Vagina (tissue), 2 donors: ENCODE measurements around the gene NAV1. TPM values are rescaled to one million over a fixed set of nuclear protein-coding genes. Genes with fewer than 3 reads are reported as not detected.

Experiments
- DNase-seq, 2 donors: peaks; one replicate each; pipeline ENCODE4 v3.0.0-alpha.2; 2017; ENCODE audit errors: extremely low spot score in 2 of 2
- H3K27ac ChIP-seq: fragments of 200-600 bp; sonication (generic); one replicate; pipeline ENCODE4 v1.5.1; 2019
- H3K27me3 ChIP-seq: fragments of 200-600 bp; sonication (generic); one replicate; pipeline ENCODE4 v1.5.1; 2019
- H3K36me3 ChIP-seq, 2 donors: fragments of 200-600 bp; sonication (generic); one replicate each; pipeline ENCODE4 v1.5.1; 2017 to 2019
- H3K4me1 ChIP-seq: fragments of 200-600 bp; sonication (generic); one replicate; pipeline ENCODE4 v1.5.1; 2019
- H3K4me3 ChIP-seq, 2 donors: fragments of 200-600 bp; sonication (generic); 1 replicate in 1 of 2; 2 replicates in 1 of 2; pipeline ENCODE4 v1.5.1; 2016 to 2019
- H3K9me3 ChIP-seq: fragments of 200-600 bp; sonication (generic); one replicate; pipeline ENCODE4 v1.5.1; 2019
- POLR2A ChIP-seq, 2 donors: fragments of 450-650 bp; IDR thresholded peaks; one replicate each; pipeline ENCODE4 v1.6.1; 2017; ENCODE audit warnings: antibody characterized with exemption in 2 of 2, mild to moderate bottlenecking in 2 of 2, moderate library complexity in 2 of 2
- POLR2AphosphoS5 ChIP-seq, 2 donors: sonication (generic); formaldehyde crosslinking; IDR thresholded peaks; one replicate each; pipeline ENCODE4 v1.9.0; 2017; ENCODE audit warnings: antibody characterized with exemption in 2 of 2, mild to moderate bottlenecking in 2 of 2, low read depth in 1 of 2; ENCODE audit not compliant: insufficient read depth in 1 of 2
- intact Hi-C: fragments of 100-400 bp; cut with DNase I; formaldehyde crosslinking; loops from one replicate; pipeline ENCODE4 v1.15.1; 2023
- total RNA-seq: library from RNA; depleted of rRNA; stranded (reverse); fragments of >200 nt; gene quantifications from one replicate; pipeline ENCODE4 v1.2.3, GENCODE V29; 2016
- TF ChIP-seq, protein P1 (sequence below), 3 experiments: fragments of 450-650 bp in 2 of 3; fragments of 200-600 bp in 1 of 3; sonication (generic) in 1 of 3; IDR thresholded peaks; one replicate each; pipeline ENCODE4 v1.5.1; 2017 to 2019; ENCODE audit warnings: antibody characterized with exemption in 3 of 3, mild to moderate bottlenecking in 2 of 3, moderate library complexity in 2 of 3

The NAV1 gene
- total RNA-seq, 1 donor from 2014 or later: 45.9 TPM

DNA sequence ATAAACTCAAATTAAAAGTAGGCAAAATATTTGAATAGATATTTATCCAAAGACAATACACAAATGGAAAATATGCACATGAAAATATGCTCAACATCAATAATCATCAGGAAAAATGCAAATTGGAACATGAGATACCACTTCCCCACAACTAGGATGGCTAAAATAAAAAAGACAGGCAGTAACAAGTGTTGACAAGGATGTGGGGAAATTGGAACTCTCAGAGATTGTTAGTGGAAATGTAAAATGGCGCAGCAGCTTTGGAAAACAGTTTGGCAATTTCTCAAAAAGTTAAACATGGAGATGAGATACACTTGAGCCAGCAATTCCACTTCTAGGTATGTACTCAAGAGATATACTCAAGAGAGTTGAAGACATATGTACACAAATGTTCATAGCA, 48.8 kb downstream of the NAV1 start:
- no peak for DNase-seq
- TF ChIP-seq, protein P1, sequence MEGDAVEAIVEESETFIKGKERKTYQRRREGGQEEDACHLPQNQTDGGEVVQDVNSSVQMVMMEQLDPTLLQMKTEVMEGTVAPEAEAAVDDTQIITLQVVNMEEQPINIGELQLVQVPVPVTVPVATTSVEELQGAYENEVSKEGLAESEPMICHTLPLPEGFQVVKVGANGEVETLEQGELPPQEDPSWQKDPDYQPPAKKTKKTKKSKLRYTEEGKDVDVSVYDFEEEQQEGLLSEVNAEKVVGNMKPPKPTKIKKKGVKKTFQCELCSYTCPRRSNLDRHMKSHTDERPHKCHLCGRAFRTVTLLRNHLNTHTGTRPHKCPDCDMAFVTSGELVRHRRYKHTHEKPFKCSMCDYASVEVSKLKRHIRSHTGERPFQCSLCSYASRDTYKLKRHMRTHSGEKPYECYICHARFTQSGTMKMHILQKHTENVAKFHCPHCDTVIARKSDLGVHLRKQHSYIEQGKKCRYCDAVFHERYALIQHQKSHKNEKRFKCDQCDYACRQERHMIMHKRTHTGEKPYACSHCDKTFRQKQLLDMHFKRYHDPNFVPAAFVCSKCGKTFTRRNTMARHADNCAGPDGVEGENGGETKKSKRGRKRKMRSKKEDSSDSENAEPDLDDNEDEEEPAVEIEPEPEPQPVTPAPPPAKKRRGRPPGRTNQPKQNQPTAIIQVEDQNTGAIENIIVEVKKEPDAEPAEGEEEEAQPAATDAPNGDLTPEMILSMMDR (IDR thresholded peaks at IDR 0.05): no peak
- TF ChIP-seq POLR2AphosphoS5 (IDR thresholded peaks at IDR 0.05; ENCODE audit: insufficient read depth in 1 of 2, low read depth in 1 of 2): no peak
- TF ChIP-seq POLR2A (IDR thresholded peaks at IDR 0.05): no peak
- H3K4me1 ChIP-seq: peaks cover 24% of the 10 kb centered on the region
- H3K9me3 ChIP-seq: no peaks in the 10 kb centered on the region
- H3K36me3 ChIP-seq: no peaks in the 10 kb centered on the region
- intact Hi-C loops: no loop called here
- H3K27ac ChIP-seq: no peak overlapping the region
- H3K4me3 ChIP-seq: no peak overlapping the region
- no peaks in the 10 kb centered on the region for H3K27me3 ChIP-seq

Other genes starting within 250 kb of the NAV1 start
- gene TNNT2, start 161.4 kb upstream of the NAV1 start, total RNA-seq: 9.8 TPM
- gene LAD1, start 139.8 kb upstream of the NAV1 start, total RNA-seq: 91.8 TPM
- not detected for gene TNNI1, start 117.4 kb upstream of the NAV1 start, total RNA-seq
- 80.5 TPM for gene PHLDA3, start 69.9 kb upstream of the NAV1 start, total RNA-seq
- gene CSRP1, start 32.0 kb upstream of the NAV1 start, total RNA-seq: 729 TPM